ENCODE measurements around the gene ORC3.
"Not testable (repeated sequence)": the region's sequence is repeated elsewhere in the genome, so short reads cannot be mapped to it uniquely, and the experiment has no call there.

DNA sequence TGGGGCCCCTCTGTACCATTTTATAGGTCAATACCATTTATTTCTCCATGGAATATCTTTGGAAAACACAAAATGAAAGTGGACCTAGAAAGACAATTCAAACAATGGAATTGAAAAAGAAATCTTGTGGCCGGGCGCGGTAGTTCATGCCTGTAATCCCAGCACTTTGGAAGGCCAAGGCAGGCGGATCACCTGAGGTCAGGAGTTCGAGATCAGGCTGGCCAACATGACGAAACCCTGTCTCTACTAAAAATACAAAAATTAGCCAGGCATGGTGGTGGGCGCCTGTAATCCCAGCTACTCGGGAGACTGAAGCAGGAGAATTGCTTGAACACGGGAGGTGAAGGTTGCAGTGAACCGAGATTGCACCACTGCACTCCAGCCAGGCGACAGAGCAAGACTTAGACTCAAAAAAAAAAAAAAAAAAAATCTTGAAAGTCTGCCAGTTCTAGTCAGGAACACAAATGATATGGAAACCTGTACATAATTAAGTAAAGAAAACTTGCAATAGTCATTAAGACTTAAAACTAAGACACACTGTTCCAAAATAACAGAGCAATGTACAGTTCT lies 96.8 kb downstream of the ORC3 start:
- not testable (repeated sequence) for TF ChIP-seq YY1 (IDR thresholded peaks at IDR 0.05; ENCODE audit: insufficient read depth, insufficient read length); SUZ12 (IDR thresholded peaks at IDR 0.05; ENCODE audit: extremely low read depth, insufficient read depth, insufficient read length)
